HG03064 (cell line): ENCODE results near the gene YIPF2.
"Not testable (repeated sequence)": the region's sequence is repeated elsewhere in the genome, so short reads cannot be mapped to it uniquely, and the experiment has no call there.

Experiments
- ATAC-seq: cut with Tn5 transposase; IDR thresholded peaks from one replicate; pipeline ENCODE4 v1.9.1; 2021; ENCODE audit warnings: low read depth; ENCODE audit not compliant: unreplicated experiment

Gene YIPF2

GRCh38 chr19:10881403-10882107, 46.9 kb downstream of the YIPF2 start:
- no peak for ATAC-seq

GRCh38 chr19:10878253-10878652, 50.2 kb downstream of the YIPF2 start:
- ATAC-seq = no peak

- not testable (repeated sequence) for ATAC-seq
Observed at GRCh38 chr19:10877608-10878007, 50.8 kb downstream of the YIPF2 start.

- no peak for ATAC-seq
Observed at GRCh38 chr19:10876459-10877240, 51.8 kb downstream of the YIPF2 start.

- ATAC-seq = no peak
Observed at GRCh38 chr19:10874024-10874423, 54.4 kb downstream of the YIPF2 start.

GRCh38 chr19:10872546-10873107, 55.8 kb downstream of the YIPF2 start:
- ATAC-seq = no peak
